ENCODE measurements around the gene CDK14. TPM values are rescaled to one million over a fixed set of nuclear protein-coding genes. Genes with fewer than 3 reads are reported as not detected.
A peak's percentile ranks its signal among the peaks of the same experiment; 100 is the strongest.

CDK14 gene
- total RNA-seq, 3 donors from 2014 or later = 0.71 to 1.1 (median 0.95) TPM

- Mint-ChIP-seq H3K27me3 (ENCODE audit: low read depth) (peaks cover 5% of the 10 kb centered on the region), H3K4me3 (no peak overlapping the region), H3K36me3 (ENCODE audit: insufficient read depth) (no peaks in the 10 kb centered on the region), H3K4me1 (ENCODE audit: low read depth) (no peaks in the 10 kb centered on the region), H3K9me3 (no peaks in the 10 kb centered on the region)
- DNase-seq (no peak), ATAC-seq (no peak)
Measured at GRCh38 chr7:90584378-90584777, 11.7 kb upstream of the CDK14 start.

GRCh38 chr7:90586091-90586490 lies 10.0 kb upstream of the CDK14 start:
- ATAC-seq (no peak), DNase-seq (no peak)
- Mint-ChIP-seq H3K4me3 (no peak overlapping the region), H3K27me3 (ENCODE audit: low read depth) (peaks cover 5% of the 10 kb centered on the region), H3K36me3 (ENCODE audit: insufficient read depth) (no peaks in the 10 kb centered on the region), H3K9me3 (no peaks in the 10 kb centered on the region), H3K4me1 (ENCODE audit: low read depth) (no peaks in the 10 kb centered on the region)

- DNase-seq = no peak
- peaks cover 5% of the 10 kb centered on the region for H3K27me3 Mint-ChIP-seq (ENCODE audit: low read depth)
- no peak for ATAC-seq
Measured at GRCh38 chr7:90587766-90588165, 8.4 kb upstream of the CDK14 start.

GRCh38 chr7:90592033-90592432 lies 4.1 kb upstream of the CDK14 start:
- H3K4me3 Mint-ChIP-seq = no peak overlapping the region
- ATAC-seq (no peak), DNase-seq (no peak)
- H3K36me3 Mint-ChIP-seq (ENCODE audit: insufficient read depth) = no peaks in the 10 kb centered on the region
- peaks cover 5% of the 10 kb centered on the region for H3K4me1 Mint-ChIP-seq (ENCODE audit: low read depth)
- H3K9me3 Mint-ChIP-seq = no peaks in the 10 kb centered on the region
- peaks cover 19% of the 10 kb centered on the region for H3K27me3 Mint-ChIP-seq (ENCODE audit: low read depth)

More at GRCh38 chr7:90587766-90588165, 8.4 kb upstream of the CDK14 start:
- Mint-ChIP-seq H3K36me3 (ENCODE audit: insufficient read depth) (no peaks in the 10 kb centered on the region), H3K9me3 (no peaks in the 10 kb centered on the region), H3K4me1 (ENCODE audit: low read depth) (no peaks in the 10 kb centered on the region), H3K4me3 (no peak overlapping the region)

GRCh38 chr7:90593205-90593604 lies 2.9 kb upstream of the CDK14 start:
- ATAC-seq = no peak
- Mint-ChIP-seq H3K27me3 (ENCODE audit: low read depth) (peaks cover 29% of the 10 kb centered on the region), H3K36me3 (ENCODE audit: insufficient read depth) (no peaks in the 10 kb centered on the region), H3K4me1 (ENCODE audit: low read depth) (peaks cover 12% of the 10 kb centered on the region), H3K4me3 (no peak overlapping the region), H3K9me3 (no peaks in the 10 kb centered on the region)
- no peak for DNase-seq

GRCh38 chr7:90594751-90595317 lies 1.3 kb upstream of the CDK14 start:
- Mint-ChIP-seq H3K36me3 (ENCODE audit: insufficient read depth) (no peaks in the 10 kb centered on the region), H3K4me3 (no peak overlapping the region), H3K27me3 (ENCODE audit: low read depth) (peaks cover 38% of the 10 kb centered on the region), H3K9me3 (no peaks in the 10 kb centered on the region), H3K4me1 (ENCODE audit: low read depth) (peaks cover 12% of the 10 kb centered on the region)
- no peak for ATAC-seq
- no peak for DNase-seq

- no peaks in the 10 kb centered on the region for H3K9me3 Mint-ChIP-seq
- no peaks in the 10 kb centered on the region for H3K36me3 Mint-ChIP-seq (ENCODE audit: insufficient read depth)
- H3K4me3 Mint-ChIP-seq = peak overlapping the region; percentile 70
- peaks cover 44% of the 10 kb centered on the region for H3K27me3 Mint-ChIP-seq (ENCODE audit: low read depth)
- peaks cover 14% of the 10 kb centered on the region for H3K4me1 Mint-ChIP-seq (ENCODE audit: low read depth)
- DNase-seq = no peak
- peak; percentile 5 to 16 for ATAC-seq
Measured at GRCh38 chr7:90595342-90595800, 750 bp upstream of the CDK14 start.

- H3K36me3 Mint-ChIP-seq (ENCODE audit: insufficient read depth) = no peaks in the 10 kb centered on the region
- DNase-seq (no peak), ATAC-seq (peak in 1 of 2 donors; percentile 41)
- H3K9me3 Mint-ChIP-seq = no peaks in the 10 kb centered on the region
- peak overlapping the region; percentile 77 for H3K4me3 Mint-ChIP-seq
- H3K4me1 Mint-ChIP-seq (ENCODE audit: low read depth) = peaks cover 15% of the 10 kb centered on the region
- H3K27me3 Mint-ChIP-seq (ENCODE audit: low read depth) = peaks cover 47% of the 10 kb centered on the region
Measured at GRCh38 chr7:90596671-90597562, 796 bp downstream of the CDK14 start.

- Mint-ChIP-seq H3K4me3 (peak overlapping the region; percentile 71), H3K4me1 (ENCODE audit: low read depth) (peaks cover 15% of the 10 kb centered on the region), H3K27me3 (ENCODE audit: low read depth) (peaks cover 47% of the 10 kb centered on the region), H3K36me3 (ENCODE audit: insufficient read depth) (no peaks in the 10 kb centered on the region), H3K9me3 (no peaks in the 10 kb centered on the region)
- DNase-seq (no peak), ATAC-seq (no peak)
Measured at GRCh38 chr7:90597563-90598253, 1.6 kb downstream of the CDK14 start.

GRCh38 chr7:90599038-90599437 lies 2.9 kb downstream of the CDK14 start:
- Mint-ChIP-seq H3K36me3 (ENCODE audit: insufficient read depth) (no peaks in the 10 kb centered on the region), H3K9me3 (no peaks in the 10 kb centered on the region), H3K4me3 (no peak overlapping the region), H3K27me3 (ENCODE audit: low read depth) (peaks cover 45% of the 10 kb centered on the region), H3K4me1 (ENCODE audit: low read depth) (peaks cover 15% of the 10 kb centered on the region)
- DNase-seq (no peak), ATAC-seq (no peak)

- no peaks in the 10 kb centered on the region for H3K36me3 Mint-ChIP-seq (ENCODE audit: insufficient read depth)
- ATAC-seq = no peak
- no peak for DNase-seq
- peaks cover 38% of the 10 kb centered on the region for H3K27me3 Mint-ChIP-seq (ENCODE audit: low read depth)
- no peaks in the 10 kb centered on the region for H3K9me3 Mint-ChIP-seq
- H3K4me3 Mint-ChIP-seq = no peak overlapping the region
- peaks cover 15% of the 10 kb centered on the region for H3K4me1 Mint-ChIP-seq (ENCODE audit: low read depth)
Measured at GRCh38 chr7:90599892-90600555, 3.9 kb downstream of the CDK14 start.

- DNase-seq = no peak
- Mint-ChIP-seq H3K36me3 (ENCODE audit: insufficient read depth) (no peaks in the 10 kb centered on the region), H3K4me1 (ENCODE audit: low read depth) (peaks cover 7% of the 10 kb centered on the region), H3K9me3 (no peaks in the 10 kb centered on the region), H3K27me3 (ENCODE audit: low read depth) (peaks cover 28% of the 10 kb centered on the region), H3K4me3 (no peak overlapping the region)
- ATAC-seq = no peak
Measured at GRCh38 chr7:90602303-90602702, 6.2 kb downstream of the CDK14 start.

GRCh38 chr7:90603346-90603745 lies 7.2 kb downstream of the CDK14 start:
- DNase-seq = no peak
- Mint-ChIP-seq H3K27me3 (ENCODE audit: low read depth) (peaks cover 21% of the 10 kb centered on the region), H3K4me3 (no peak overlapping the region), H3K9me3 (no peaks in the 10 kb centered on the region), H3K4me1 (ENCODE audit: low read depth) (peaks cover 3% of the 10 kb centered on the region), H3K36me3 (ENCODE audit: insufficient read depth) (no peaks in the 10 kb centered on the region)
- ATAC-seq = no peak

GRCh38 chr7:90604383-90604782 lies 8.3 kb downstream of the CDK14 start:
- peaks cover 3% of the 10 kb centered on the region for H3K4me1 Mint-ChIP-seq (ENCODE audit: low read depth)
- DNase-seq (no peak), ATAC-seq (no peak)
- H3K27me3 Mint-ChIP-seq (ENCODE audit: low read depth) = peaks cover 15% of the 10 kb centered on the region
- H3K9me3 Mint-ChIP-seq = no peaks in the 10 kb centered on the region
- H3K36me3 Mint-ChIP-seq (ENCODE audit: insufficient read depth) = no peaks in the 10 kb centered on the region
- no peak overlapping the region for H3K4me3 Mint-ChIP-seq

Data from activated T-cell treated with anti-CD3 and anti-CD28 coated beads, Interleukin-2, amount 50 U/mL, for 4 hours (primary cell).